Esophagus muscularis mucosa (tissue), 4 donors: ENCODE measurements around the gene TSC2. TPM values are rescaled to one million over a fixed set of nuclear protein-coding genes. Genes with fewer than 3 reads are reported as not detected.

ENCODE experiments used
- DNase-seq: peaks from one replicate; pipeline ENCODE4 v3.0.0-alpha.2; 2017; ENCODE audit errors: extremely low spot score
- H3K27ac ChIP-seq, 4 donors: fragments of 200-600 bp; sonication (generic); replicated peaks in 1 of 4; 1 replicate in 3 of 4; 2 replicates in 1 of 4; pipeline ENCODE4 v1.5.1; 2016 to 2019; ENCODE audit warnings: mild to moderate bottlenecking in 1 of 4
- H3K27me3 ChIP-seq, 4 donors: fragments of 200-600 bp; sonication (generic); one replicate each; pipeline versions ENCODE4 v1.5.1 to v1.6.0; 2016 to 2019
- H3K36me3 ChIP-seq, 4 donors: fragments of 200-600 bp; sonication (generic); one replicate each; pipeline ENCODE4 v1.5.1; 2016 to 2019
- H3K4me1 ChIP-seq, 4 donors: fragments of 200-600 bp; sonication (generic); one replicate each; pipeline ENCODE4 v1.5.1; 2016 to 2019
- H3K4me3 ChIP-seq, 4 donors: fragments of 200-600 bp; sonication (generic); 1 replicate in 2 of 4; 2 replicates in 2 of 4; pipeline ENCODE4 v1.5.1; 2016 to 2019; ENCODE audit warnings: mild to moderate bottlenecking in 4 of 4, moderate library complexity in 1 of 4
- H3K9me3 ChIP-seq, 4 donors: fragments of 200-600 bp; sonication (generic); 1 replicate in 3 of 4; 2 replicates in 1 of 4; pipeline ENCODE4 v1.5.1; 2016 to 2019
- CTCF ChIP-seq, 3 experiments: fragments of 200-600 bp in 2 of 3; fragments of 450-650 bp in 1 of 3; sonication (generic) in 2 of 3; IDR thresholded peaks; one replicate each; pipeline ENCODE4 v1.5.1; 2017 to 2019; ENCODE audit warnings: antibody characterized with exemption in 3 of 3, mild to moderate bottlenecking in 2 of 3, moderate library complexity in 1 of 3
- EP300 ChIP-seq: sonication (generic); formaldehyde crosslinking; IDR thresholded peaks from one replicate; pipeline ENCODE4 v1.6.1; 2017; ENCODE audit warnings: antibody characterized with exemption
- POLR2A ChIP-seq: fragments of 450-650 bp; IDR thresholded peaks from one replicate; pipeline ENCODE4 v1.6.1; 2017; ENCODE audit warnings: antibody characterized with exemption, moderate library complexity, mild to moderate bottlenecking, low read depth
- POLR2AphosphoS5 ChIP-seq, 2 donors: sonication (generic); formaldehyde crosslinking; IDR thresholded peaks; one replicate each; pipeline ENCODE4 v1.6.1; 2017; ENCODE audit warnings: antibody characterized with exemption in 2 of 2
- WGBS: methylation state at CpG from one replicate; pipeline ENCODE4 v1.1.5; 2018; 5-methylcytosine and 5-hydroxymethylcytosine counted together
- intact Hi-C: fragments of 100-400 bp; cut with DNase I; formaldehyde crosslinking; loops from one replicate; pipeline ENCODE4 v1.15.1; 2023
- total RNA-seq, 4 donors: library from RNA; depleted of rRNA; stranded (reverse); fragments of >200 nt; gene quantifications; one replicate each; pipeline versions ENCODE4 v1.1.0 to v1.2.1, GENCODE V29; 2016

The TSC2 gene
- total RNA-seq, 4 donors from 2014 or later: 41.3 to 71.7 (median 52.0) TPM

- peak overlapping the region; percentile 70 to 95 (median 81) for H3K4me3 ChIP-seq
- intact Hi-C loops: no loop called here
- H3K9me3 ChIP-seq: no peaks in the 10 kb centered on the region
- peaks cover 61 to 70% (median 67%) of the 10 kb centered on the region in 4 donors for H3K4me1 ChIP-seq
- H3K27ac ChIP-seq: peak overlapping the region in 2 of 4 donors; percentile 89 to 96
- WGBS: 73% methylated on average over 14 of the region's 16 CpGs
- no peak for DNase-seq
- TF ChIP-seq POLR2AphosphoS5 (IDR thresholded peaks at IDR 0.05) (no peak), POLR2A (no peak), CTCF (IDR thresholded peaks at IDR 0.05) (no peak), EP300 (no peak)
- no peaks in the 10 kb centered on the region for H3K27me3 ChIP-seq
- peaks cover 12 to 22% (median 18%) of the 10 kb centered on the region in 4 donors for H3K36me3 ChIP-seq
Observed at GRCh38 chr16:2007081-2007836, 40.5 kb upstream of the TSC2 start.

GRCh38 chr16:2008009-2008526 is 39.7 kb upstream of the TSC2 start:
- H3K36me3 ChIP-seq: peaks cover 4 to 14% (median 10%) of the 10 kb centered on the region in 4 donors
- DNase-seq: no peak
- H3K27ac ChIP-seq: peak overlapping the region; percentile 89 to 97 (median 94)
- peak overlapping the region; percentile 70 to 95 (median 81) for H3K4me3 ChIP-seq
- peaks cover 61 to 70% (median 67%) of the 10 kb centered on the region in 4 donors for H3K4me1 ChIP-seq
- TF ChIP-seq EP300: no peak
- TF ChIP-seq POLR2A: no peak
- TF ChIP-seq POLR2AphosphoS5 (IDR thresholded peaks at IDR 0.05): no peak
- no peak for TF ChIP-seq CTCF (IDR thresholded peaks at IDR 0.05)
- intact Hi-C loops: no loop called here
- no peaks in the 10 kb centered on the region for H3K27me3 ChIP-seq
- 64% methylated on average over 15 of the region's 15 CpGs for WGBS
- H3K9me3 ChIP-seq: no peaks in the 10 kb centered on the region

GRCh38 chr16:2008631-2009163 is 39.1 kb upstream of the TSC2 start:
- 4% methylated on average over 20 of the region's 23 CpGs for WGBS
- no peaks in the 10 kb centered on the region for H3K27me3 ChIP-seq
- H3K9me3 ChIP-seq: no peaks in the 10 kb centered on the region
- H3K4me1 ChIP-seq: peaks cover 58 to 64% (median 63%) of the 10 kb centered on the region in 4 donors
- peak overlapping the region; percentile 89 to 97 (median 94) for H3K27ac ChIP-seq
- intact Hi-C loops: no loop called here
- peak overlapping the region; percentile 70 to 95 (median 81) for H3K4me3 ChIP-seq
- TF ChIP-seq POLR2A (peak; percentile 11), CTCF (IDR thresholded peaks at IDR 0.05) (no peak)
- DNase-seq: no peak
- peaks cover 0 to 8% (median 5%) of the 10 kb centered on the region in 4 donors for H3K36me3 ChIP-seq

GRCh38 chr16:2009164-2009711 is 38.5 kb upstream of the TSC2 start:
- WGBS: 0% methylated on average over 2 of the region's 55 CpGs
- Histone ChIP-seq H3K27ac (peak overlapping the region; percentile 89 to 97 (median 94)), H3K36me3 (peaks cover 0 to 8% (median 5%) of the 10 kb centered on the region in 4 donors), H3K4me1 (peaks cover 52 to 59% (median 57%) of the 10 kb centered on the region in 4 donors), H3K9me3 (no peaks in the 10 kb centered on the region), H3K4me3 (peak overlapping the region; percentile 70 to 95 (median 81)), H3K27me3 (no peaks in the 10 kb centered on the region)
- intact Hi-C loops: no loop called here
- DNase-seq: no peak
- no peak for TF ChIP-seq EP300
- TF ChIP-seq CTCF (IDR thresholded peaks at IDR 0.05): no peak
- TF ChIP-seq POLR2AphosphoS5 (IDR thresholded peaks at IDR 0.05): no peak
- no peak for TF ChIP-seq POLR2A
